HepG2 (cell line): Measurements from ENCODE around the gene GATD1. TPM values are rescaled to one million over a fixed set of nuclear protein-coding genes. Genes with fewer than 3 reads are reported as not detected.

Experiments used
- ATAC-seq: fragments of 200-7000 bp; cut with Tn5 transposase; 3 replicates; pipeline ENCODE4 v1.9.1; 2020; ENCODE audit warnings: mild to moderate bottlenecking, moderate library complexity
- BruUV-seq: library from RNA; stranded (reverse); fragments of 400-500 nt; replicated peaks from 2 replicates; lab custom pipeline; 2021; lab: Mats Ljungman, UMichigan
- CTCF ChIA-PET: fragments of 300-600 bp; formaldehyde crosslinking; extraction: SDS; loops from one replicate; lab custom pipeline; 2021; ENCODE audit warnings: low total read pairs, inconsistent platforms, low intra/inter-chr PET ratio; lab: Yijun Ruan, JAX
- POLR2A ChIA-PET: fragments of 350-600 bp; sonication (Branson Sonifier 250); formaldehyde crosslinking; loops from one replicate; lab custom pipeline; 2020; ENCODE audit warnings: antibody characterized with exemption, inconsistent platforms; lab: Yijun Ruan, JAX
- DNase-seq: peaks from one replicate; pipeline ENCODE4 v3.0.0-alpha.2; 2015; ENCODE audit warnings: low spot score
- FAIRE-seq: peaks from 3 replicates; lab custom pipeline; 2011; peaks lifted over from hg19 to GRCh38; lab: Jason Lieb, UNC
- H2AFZ ChIP-seq: one replicate; pipeline ENCODE4 v1.6.1; 2011; ENCODE audit warnings: low read length, inconsistent platforms
- H3K27ac ChIP-seq: fragments of 300-600 bp; 3 replicates; pipeline ENCODE4 v1.8.0; 2011; ENCODE audit warnings: mixed run types, mild to moderate bottlenecking, mixed read lengths, low read length, inconsistent platforms; ENCODE audit not compliant: insufficient read depth; ENCODE audit errors: extremely low read length
- H3K27me3 ChIP-seq, 2 experiments: fragments of 200-600 bp in 1 of 2; 2 replicates in 1 of 2; 3 replicates in 1 of 2; pipeline versions ENCODE4 v1.6.0 to v1.8.0; 2011; ENCODE audit warnings: low read length in 2 of 2, mild to moderate bottlenecking in 2 of 2, moderate library complexity in 2 of 2, inconsistent platforms in 1 of 2; ENCODE audit not compliant: insufficient read depth in 2 of 2, control insufficient read depth in 1 of 2
- H3K36me3 ChIP-seq, 2 experiments: fragments of 200-600 bp in 1 of 2; replicated peaks in 1 of 2; 2 replicates in 1 of 2; 3 replicates in 1 of 2; pipeline versions ENCODE4 v1.5.1 to v1.8.0; 2011; ENCODE audit warnings: low read length in 2 of 2, inconsistent platforms in 1 of 2; ENCODE audit not compliant: insufficient read depth in 2 of 2, control insufficient read depth in 1 of 2
- H3K4me1 ChIP-seq: 2 replicates; pipeline ENCODE4 v1.5.1; 2012; ENCODE audit warnings: low read length, inconsistent platforms; ENCODE audit not compliant: insufficient read depth
- H3K4me2 ChIP-seq: 2 replicates; pipeline ENCODE4 v1.6.0; 2011; ENCODE audit warnings: low read depth, low read length, inconsistent platforms
- H3K4me3 ChIP-seq, 3 experiments: fragments of 200-600 bp in 1 of 3; sonication (generic), shearing (Covaris generic) in 1 of 3; replicated peaks in 1 of 3; 2 replicates each; pipeline ENCODE4 v1.5.1; 2011 to 2016; ENCODE audit warnings: low read length in 3 of 3, inconsistent platforms in 2 of 3, low read depth in 2 of 3, mild to moderate bottlenecking in 2 of 3, control low read depth in 1 of 3, mixed read lengths in 1 of 3; ENCODE audit not compliant: insufficient read depth in 1 of 3
- H3K79me2 ChIP-seq: one replicate; pipeline ENCODE4 v1.6.1; 2011; ENCODE audit warnings: low read length, inconsistent platforms; ENCODE audit not compliant: insufficient read depth
- H3K9ac ChIP-seq: 2 replicates; pipeline ENCODE4 v1.6.0; 2011; ENCODE audit warnings: mild to moderate bottlenecking, low read depth, low read length, inconsistent platforms; ENCODE audit not compliant: insufficient read depth
- H3K9me3 ChIP-seq: 2 replicates; pipeline ENCODE4 v1.5.1; 2012; ENCODE audit warnings: mild to moderate bottlenecking, low read length
- H4K20me1 ChIP-seq: 2 replicates; pipeline ENCODE4 v1.6.0; 2011; ENCODE audit warnings: inconsistent platforms, mild to moderate bottlenecking, low read length, moderate library complexity; ENCODE audit not compliant: insufficient read depth
- FOXK1 ChIP-seq: sonication (generic); formaldehyde crosslinking; IDR thresholded peaks from 2 replicates; pipeline ENCODE4 v1.4.0; 2020; ENCODE audit warnings: low read depth, missing genetic modification reagents, borderline replicate concordance
- POGZ ChIP-seq: sonication (generic); formaldehyde crosslinking; IDR thresholded peaks from 2 replicates; pipeline ENCODE4 v1.4.0; 2020; ENCODE audit warnings: mild to moderate bottlenecking, missing genetic modification reagents
- RNF2 ChIP-seq: fragments of 450-650 bp; conservative IDR thresholded peaks from 2 replicates; pipeline ENCODE4 v1.6.1; 2016; ENCODE audit warnings: low read depth
- SNRNP70 ChIP-seq: fragments of 200-400 bp; formaldehyde crosslinking; IDR thresholded peaks from 2 replicates; pipeline ENCODE4 v1.6.1; 2017; ENCODE audit warnings: mild to moderate bottlenecking, low read depth, low read length, moderate library complexity
- TEAD3 ChIP-seq: optimal IDR thresholded peaks from 2 replicates; pipeline ENCODE3; 2016; ENCODE audit warnings: borderline replicate concordance
- ZFP36L1 ChIP-seq: sonication (generic); formaldehyde crosslinking; IDR thresholded peaks from 2 replicates; pipeline ENCODE4 v1.8.0; 2022; ENCODE audit warnings: mild to moderate bottlenecking, missing genetic modification reagents, moderate library complexity
- ZNF138 ChIP-seq: sonication (generic); formaldehyde crosslinking; IDR thresholded peaks from 2 replicates; pipeline ENCODE4 v1.5.0; 2020; ENCODE audit warnings: mild to moderate bottlenecking, low read depth, missing genetic modification reagents
- ZNF713 ChIP-seq: sonication (generic); formaldehyde crosslinking; IDR thresholded peaks from 2 replicates; pipeline ENCODE4 v1.4.0; 2020; ENCODE audit warnings: mild to moderate bottlenecking, missing genetic modification reagents
- ZSCAN22 ChIP-seq: sonication (generic); formaldehyde crosslinking; IDR thresholded peaks from 2 replicates; pipeline ENCODE4 v1.4.0; 2020; ENCODE audit warnings: mild to moderate bottlenecking, missing genetic modification reagents
- ZSCAN9 ChIP-seq: IDR thresholded peaks from 2 replicates; pipeline ENCODE4 v1.6.1; 2016; ENCODE audit warnings: borderline replicate concordance
- WGBS: methylation state at CpG from one replicate; pipeline ENCODE4 v1.1.6; 2017; ENCODE audit warnings: low lambda C conversion rate; 5-methylcytosine and 5-hydroxymethylcytosine counted together
- in situ Hi-C: cut with HindIII; loops from 2 replicates; pipeline ENCODE4 v1.10.0; 2017; ENCODE audit warnings: low pct_unique_long_range_greater_than_20kb; ENCODE audit not compliant: extremely low pct_ligation_motif_present
- intact Hi-C: fragments of 100-400 bp; cut with micrococcal nuclease; formaldehyde crosslinking; loops from one replicate; pipeline ENCODE4 v1.10.0; 2022; ENCODE audit not compliant: unreplicated experiment
- polyA plus RNA-seq, 8 experiments: library from polyadenylated mRNA; depleted of rRNA in 3 of 8; stranded (reverse) in 7 of 8; unstranded in 1 of 8; fragments of >200 nt; fragmentation: Illumina TruSeq in 4 of 8; extraction: Trizol in 4 of 8; gene quantifications; 2 replicates each; pipeline versions ENCODE4 v1.2.1 to v1.2.3, GENCODE V29; 2011 to 2016; ENCODE audit warnings: low read depth in 4 of 8, missing spikeins in 1 of 8, mixed read lengths in 1 of 8; ENCODE audit not compliant: insufficient read depth in 1 of 8
- total RNA-seq, 5 experiments: library from RNA; depleted of rRNA; stranded (reverse); fragments of >200 nt; fragmentation: Illumina TruSeq; extraction: Trizol; gene quantifications; 2 replicates each; pipeline ENCODE4 v1.2.3, GENCODE V29; 2016; ENCODE audit warnings: low read depth in 1 of 5
- TF ChIP-seq, protein P1 (sequence below): sonication (generic); formaldehyde crosslinking; conservative IDR thresholded peaks from 2 replicates; pipeline ENCODE4 v1.8.0; 2022; ENCODE audit warnings: low read depth, missing genetic modification reagents
- TF ChIP-seq, protein P2 (sequence below): sonication (generic); formaldehyde crosslinking; IDR thresholded peaks from 2 replicates; pipeline ENCODE4 v1.8.0; 2022; ENCODE audit warnings: low read depth, missing genetic modification reagents
- TF ChIP-seq, protein P3 (sequence below): sonication (generic); formaldehyde crosslinking; IDR thresholded peaks from 2 replicates; pipeline ENCODE4 v1.8.0; 2022; ENCODE audit warnings: mild to moderate bottlenecking, missing genetic modification reagents; ENCODE audit not compliant: insufficient replicate concordance

The GATD1 gene
- total and polyA plus RNA-seq, 2 of the 13 experiments (the other 11 are each of a cell fraction or from before 2014, with no cell fraction given), result 31.3 to 60.5 TPM

- ChIA-PET CTCF (no interaction called here), POLR2A (interaction anchor here (0.8 to 9.2 kb wide), 21 partner anchors 7 to 443 kb away, joined by 3 to 264 read pairs (median 11); partner anchors contain the start of genes CD151, CRACR2B, DEAF1 and EPS8L2)
- Histone ChIP-seq H3K4me1 (peaks cover 27% of the 10 kb centered on the region), H3K9ac (peak overlapping the region; percentile 92), H3K4me2 (peak overlapping the region; percentile 98), H3K9me3 (no peaks in the 10 kb centered on the region), H3K27ac (peak overlapping the region; percentile 92), H2AFZ (no peak overlapping the region), H3K4me3 (peak overlapping the region; percentile 80 to 98 (median 94)), H3K27me3 (no peaks in the 10 kb centered on the region; a peak in 1 of 5 replicates), H3K79me2 (peaks cover 20% of the 10 kb centered on the region), H3K36me3 (peaks cover 8 to 20% of the 10 kb centered on the region in 2 experiments; a peak in 4 of 5 replicates), H4K20me1 (peaks cover 20% of the 10 kb centered on the region)
- ATAC-seq, result peak; percentile 62
- FAIRE-seq, result peak; percentile 8
- BruUV-seq, result TSS peak; percentile 72
- in situ Hi-C loops (no loop called here), intact Hi-C loops (no loop called here)
- peak; percentile 94 for DNase-seq
- WGBS, result 3% methylated on average over 5 of the region's 47 CpGs
- TF ChIP-seq, protein P1, sequence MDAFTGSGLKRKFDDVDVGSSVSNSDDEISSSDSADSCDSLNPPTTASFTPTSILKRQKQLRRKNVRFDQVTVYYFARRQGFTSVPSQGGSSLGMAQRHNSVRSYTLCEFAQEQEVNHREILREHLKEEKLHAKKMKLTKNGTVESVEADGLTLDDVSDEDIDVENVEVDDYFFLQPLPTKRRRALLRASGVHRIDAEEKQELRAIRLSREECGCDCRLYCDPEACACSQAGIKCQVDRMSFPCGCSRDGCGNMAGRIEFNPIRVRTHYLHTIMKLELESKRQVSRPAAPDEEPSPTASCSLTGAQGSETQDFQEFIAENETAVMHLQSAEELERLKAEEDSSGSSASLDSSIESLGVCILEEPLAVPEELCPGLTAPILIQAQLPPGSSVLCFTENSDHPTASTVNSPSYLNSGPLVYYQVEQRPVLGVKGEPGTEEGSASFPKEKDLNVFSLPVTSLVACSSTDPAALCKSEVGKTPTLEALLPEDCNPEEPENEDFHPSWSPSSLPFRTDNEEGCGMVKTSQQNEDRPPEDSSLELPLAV (CRISPR knock-in tag), result no peak
- TF ChIP-seq ZNF138 (CRISPR knock-in tag), result no peak
- peak; percentile 26; the same call in 1 of the 2 replicates for TF ChIP-seq FOXK1 (CRISPR knock-in tag)
- no peak for TF ChIP-seq POGZ (CRISPR knock-in tag)
- no peak for TF ChIP-seq ZNF713 (CRISPR knock-in tag)
- TF ChIP-seq ZSCAN22 (CRISPR knock-in tag), result no peak
- TF ChIP-seq SNRNP70, result no peak
- TF ChIP-seq, protein P2, sequence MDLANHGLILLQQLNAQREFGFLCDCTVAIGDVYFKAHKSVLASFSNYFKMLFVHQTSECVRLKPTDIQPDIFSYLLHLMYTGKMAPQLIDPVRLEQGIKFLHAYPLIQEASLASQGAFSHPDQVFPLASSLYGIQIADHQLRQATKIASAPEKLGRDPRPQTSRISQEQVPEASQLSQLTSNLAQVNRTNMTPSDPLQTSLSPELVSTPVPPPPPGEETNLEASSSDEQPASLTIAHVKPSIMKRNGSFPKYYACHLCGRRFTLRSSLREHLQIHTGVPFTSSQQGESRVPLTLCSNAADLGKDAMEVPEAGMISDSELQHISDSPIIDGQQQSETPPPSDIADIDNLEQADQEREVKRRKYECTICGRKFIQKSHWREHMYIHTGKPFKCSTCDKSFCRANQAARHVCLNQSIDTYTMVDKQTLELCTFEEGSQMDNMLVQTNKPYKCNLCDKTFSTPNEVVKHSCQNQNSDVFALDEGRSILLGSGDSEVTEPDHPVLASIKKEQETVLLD, result no peak
- TF ChIP-seq, protein P3, sequence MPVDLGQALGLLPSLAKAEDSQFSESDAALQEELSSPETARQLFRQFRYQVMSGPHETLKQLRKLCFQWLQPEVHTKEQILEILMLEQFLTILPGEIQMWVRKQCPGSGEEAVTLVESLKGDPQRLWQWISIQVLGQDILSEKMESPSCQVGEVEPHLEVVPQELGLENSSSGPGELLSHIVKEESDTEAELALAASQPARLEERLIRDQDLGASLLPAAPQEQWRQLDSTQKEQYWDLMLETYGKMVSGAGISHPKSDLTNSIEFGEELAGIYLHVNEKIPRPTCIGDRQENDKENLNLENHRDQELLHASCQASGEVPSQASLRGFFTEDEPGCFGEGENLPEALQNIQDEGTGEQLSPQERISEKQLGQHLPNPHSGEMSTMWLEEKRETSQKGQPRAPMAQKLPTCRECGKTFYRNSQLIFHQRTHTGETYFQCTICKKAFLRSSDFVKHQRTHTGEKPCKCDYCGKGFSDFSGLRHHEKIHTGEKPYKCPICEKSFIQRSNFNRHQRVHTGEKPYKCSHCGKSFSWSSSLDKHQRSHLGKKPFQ (CRISPR knock-in tag), result no peak
- no peak for TF ChIP-seq ZSCAN9 (CRISPR knock-in tag)
- TF ChIP-seq RNF2, result no peak
- no peak; the same call in 1 of the 2 replicates for TF ChIP-seq ZFP36L1
- TF ChIP-seq TEAD3 (CRISPR knock-in tag), result no peak
Observed at GRCh38 chr11:819943-820649, 42.8 kb upstream of the GATD1 start.
